Neural progenitor cell (in vitro differentiated cells): ENCODE measurements around the gene RCL1. TPM values are rescaled to one million over a fixed set of nuclear protein-coding genes. Genes with fewer than 3 reads are reported as not detected.

Source experiments
- DNase-seq: peaks from one replicate; pipeline ENCODE4 v3.0.0-alpha.2; 2016; ENCODE audit warnings: low spot score
- H2AFZ ChIP-seq: fragments of 200-600 bp; sonication (generic); replicated peaks from 2 replicates; pipeline ENCODE4 v1.6.1; 2016; ENCODE audit warnings: antibody characterized with exemption
- H3F3A ChIP-seq: fragments of 200-600 bp; sonication (generic); 2 replicates; pipeline ENCODE4 v1.6.1; 2016; ENCODE audit warnings: antibody characterized with exemption, low read depth
- H3K27ac ChIP-seq: fragments of 200-600 bp; sonication (generic); 2 replicates; pipeline ENCODE4 v1.5.1; 2016; ENCODE audit warnings: mild to moderate bottlenecking
- H3K27me3 ChIP-seq: fragments of 200-600 bp; sonication (generic); 2 replicates; pipeline ENCODE4 v1.6.1; 2016; ENCODE audit warnings: mild to moderate bottlenecking, moderate library complexity
- H3K36me3 ChIP-seq: fragments of 200-600 bp; sonication (generic); 2 replicates; pipeline ENCODE4 v1.5.1; 2016
- H3K4me1 ChIP-seq: fragments of 200-600 bp; sonication (generic); 2 replicates; pipeline ENCODE4 v1.6.1; 2016; ENCODE audit warnings: mixed run types
- H3K4me2 ChIP-seq: fragments of 200-600 bp; sonication (generic); 2 replicates; pipeline ENCODE4 v1.6.1; 2016
- H3K4me3 ChIP-seq: fragments of 200-600 bp; sonication (generic); 2 replicates; pipeline ENCODE4 v1.5.1; 2016
- H3K79me2 ChIP-seq: fragments of 200-600 bp; sonication (generic); 2 replicates; pipeline ENCODE4 v1.6.1; 2016; ENCODE audit warnings: low read depth
- H3K9ac ChIP-seq: fragments of 200-600 bp; sonication (generic); 2 replicates; pipeline ENCODE4 v1.6.1; 2016
- H3K9me3 ChIP-seq: fragments of 200-600 bp; sonication (generic); 2 replicates; pipeline ENCODE4 v1.5.1; 2016; ENCODE audit warnings: low read depth
- H4K20me1 ChIP-seq: fragments of 200-600 bp; sonication (generic); 2 replicates; pipeline ENCODE4 v1.6.1; 2016; ENCODE audit warnings: low read depth
- H3K27ac Mint-ChIP-seq: 3 replicates; pipeline ENCODE4 v1.8.0; 2021; ENCODE audit warnings: mixed read lengths
- H3K27me3 Mint-ChIP-seq: 2 replicates; pipeline ENCODE4 v1.8.0; 2022; ENCODE audit warnings: low read depth, mild to moderate bottlenecking, inconsistent platforms, moderate library complexity, mixed read lengths; ENCODE audit not compliant: insufficient read depth
- H3K36me3 Mint-ChIP-seq: 3 replicates; pipeline ENCODE4 v1.8.0; 2021; ENCODE audit warnings: mixed read lengths
- H3K4me1 Mint-ChIP-seq: 3 replicates; pipeline ENCODE4 v1.8.0; 2021; ENCODE audit warnings: mixed read lengths
- H3K4me3 Mint-ChIP-seq: 3 replicates; pipeline ENCODE4 v1.8.0; 2021; ENCODE audit warnings: mild to moderate bottlenecking, moderate library complexity, mixed read lengths
- H3K9me3 Mint-ChIP-seq: 3 replicates; pipeline ENCODE4 v1.8.0; 2020; ENCODE audit warnings: mixed read lengths
- CTCF ChIP-seq: fragments of 200-600 bp; sonication (generic); IDR thresholded peaks from 2 replicates; pipeline ENCODE4 v1.5.1; 2017; ENCODE audit warnings: antibody characterized with exemption, mild to moderate bottlenecking
- EZH2 ChIP-seq: fragments of 200-600 bp; sonication (generic); IDR thresholded peaks from 2 replicates; pipeline ENCODE4 v1.6.1; 2017; ENCODE audit warnings: antibody characterized with exemption, mild to moderate bottlenecking, moderate library complexity
- EZH2phosphoT487 ChIP-seq: fragments of 200-600 bp; sonication (generic); IDR thresholded peaks from 2 replicates; pipeline ENCODE4 v1.6.1; 2017; ENCODE audit warnings: antibody characterized with exemption
- total RNA-seq: library from RNA; depleted of rRNA; stranded (reverse); fragments of >200 nt; gene quantifications from 2 replicates; pipeline ENCODE4 v1.2.3, GENCODE V29; 2015; ENCODE audit warnings: low replicate concordance

Gene RCL1
- total RNA-seq, 1 donor from 2014 or later, result 17.9 TPM

DNA sequence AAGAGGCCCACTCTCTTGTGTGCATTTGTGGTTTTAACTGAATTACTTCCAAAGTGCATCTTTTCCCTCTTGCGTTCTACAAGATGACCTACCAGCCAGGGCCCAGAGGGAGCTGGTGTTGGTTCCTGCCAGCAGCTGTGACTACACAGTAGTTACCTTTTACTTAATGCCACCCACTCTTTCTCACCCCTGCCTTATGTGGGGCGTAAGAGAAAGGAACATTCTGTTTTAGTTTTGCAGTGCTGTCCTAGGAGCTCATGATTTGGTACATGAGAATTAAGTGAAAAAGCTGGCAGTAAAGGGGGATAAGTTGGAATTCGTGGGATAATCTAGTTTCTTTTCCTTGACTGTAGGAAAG lies 45.4 kb downstream of the RCL1 start:
- Histone ChIP-seq H2AFZ (no peak overlapping the region), H3K9ac (no peak overlapping the region), H4K20me1 (no peaks in the 10 kb centered on the region), H3K27me3 (no peaks in the 10 kb centered on the region), H3K4me3 (no peak overlapping the region), H3K36me3 (no peaks in the 10 kb centered on the region), H3K4me1 (no peaks in the 10 kb centered on the region), H3K9me3 (no peaks in the 10 kb centered on the region), H3K4me2 (no peak overlapping the region), H3K79me2 (no peaks in the 10 kb centered on the region), H3F3A (no peaks in the 10 kb centered on the region), H3K27ac (no peak overlapping the region)
- Mint-ChIP-seq H3K4me1 (no peaks in the 10 kb centered on the region), H3K36me3 (peaks cover 15% of the 10 kb centered on the region), H3K9me3 (no peaks in the 10 kb centered on the region), H3K4me3 (no peak overlapping the region), H3K27ac (no peak overlapping the region), H3K27me3 (peaks cover 3% of the 10 kb centered on the region)
- DNase-seq, result no peak
- TF ChIP-seq CTCF (no peak), EZH2 (no peak), EZH2phosphoT487 (no peak)

DNA sequence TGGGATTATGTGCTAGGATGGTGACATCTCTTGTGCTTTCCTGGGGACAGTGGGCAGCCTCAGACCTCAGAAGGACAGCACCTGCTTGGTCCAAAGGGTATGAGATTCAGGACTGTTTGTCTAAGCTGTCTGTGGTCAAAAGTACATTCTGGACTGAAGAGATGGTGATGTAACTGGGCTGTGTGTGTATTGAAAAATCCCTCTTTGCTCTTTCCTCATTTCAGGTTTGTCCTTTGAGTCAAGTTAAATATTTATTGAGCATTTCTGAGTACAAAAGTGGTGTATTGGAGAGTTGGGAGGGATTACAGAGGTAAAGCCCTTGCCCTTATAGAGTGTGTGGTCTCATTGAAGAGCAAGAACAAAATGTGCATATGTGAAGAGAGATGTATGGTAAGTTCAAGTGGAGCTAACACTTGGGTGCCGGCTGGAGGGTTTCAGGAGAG lies 46.7 kb downstream of the RCL1 start:
- TF ChIP-seq EZH2 (no peak), CTCF (no peak)

GRCh38 chr9:4840018-4840417 lies 47.3 kb downstream of the RCL1 start:
- Histone ChIP-seq H3K27ac (no peak overlapping the region), H3K36me3 (no peaks in the 10 kb centered on the region), H3K4me2 (no peak overlapping the region), H3K79me2 (no peaks in the 10 kb centered on the region), H3K4me1 (no peaks in the 10 kb centered on the region), H3K9ac (no peak overlapping the region), H3K4me3 (no peak overlapping the region), H3K27me3 (no peaks in the 10 kb centered on the region), H4K20me1 (no peaks in the 10 kb centered on the region), H3F3A (no peaks in the 10 kb centered on the region), H2AFZ (no peak overlapping the region), H3K9me3 (no peaks in the 10 kb centered on the region)
- Mint-ChIP-seq H3K4me3 (no peak overlapping the region), H3K36me3 (peaks cover 9% of the 10 kb centered on the region), H3K9me3 (no peaks in the 10 kb centered on the region), H3K27me3 (peaks cover 3% of the 10 kb centered on the region), H3K27ac (no peak overlapping the region), H3K4me1 (no peaks in the 10 kb centered on the region)
- no peak for TF ChIP-seq EZH2
- no peak for TF ChIP-seq CTCF
- TF ChIP-seq EZH2phosphoT487, result no peak
- no peak for DNase-seq

More for the DNA sequence above, 46.7 kb downstream of the RCL1 start:
- peaks cover 3% of the 10 kb centered on the region for H3K27me3 Mint-ChIP-seq
- Histone ChIP-seq H3K4me2 (no peak overlapping the region), H3K9me3 (no peaks in the 10 kb centered on the region), H3F3A (no peaks in the 10 kb centered on the region), H3K27ac (no peak overlapping the region), H4K20me1 (no peaks in the 10 kb centered on the region), H3K9ac (no peak overlapping the region), H3K36me3 (no peaks in the 10 kb centered on the region), H2AFZ (no peak overlapping the region), H3K27me3 (no peaks in the 10 kb centered on the region), H3K4me3 (no peak overlapping the region), H3K79me2 (no peaks in the 10 kb centered on the region), H3K4me1 (no peaks in the 10 kb centered on the region)
- H3K9me3 Mint-ChIP-seq, result no peaks in the 10 kb centered on the region
- DNase-seq, result no peak
- H3K4me3 Mint-ChIP-seq, result no peak overlapping the region
- peaks cover 9% of the 10 kb centered on the region for H3K36me3 Mint-ChIP-seq
- H3K4me1 Mint-ChIP-seq, result no peaks in the 10 kb centered on the region
- H3K27ac Mint-ChIP-seq, result no peak overlapping the region

- Histone ChIP-seq H3K4me1 (no peaks in the 10 kb centered on the region), H3K27me3 (no peaks in the 10 kb centered on the region), H3K4me2 (no peak overlapping the region), H3K36me3 (peaks cover 4% of the 10 kb centered on the region), H3K4me3 (no peak overlapping the region), H3K9ac (no peak overlapping the region), H3K9me3 (no peaks in the 10 kb centered on the region), H4K20me1 (no peaks in the 10 kb centered on the region), H3F3A (peaks cover 4% of the 10 kb centered on the region), H2AFZ (no peak overlapping the region), H3K27ac (no peak overlapping the region), H3K79me2 (no peaks in the 10 kb centered on the region)
- no peaks in the 10 kb centered on the region for H3K4me1 Mint-ChIP-seq
- DNase-seq, result no peak
- H3K9me3 Mint-ChIP-seq, result no peaks in the 10 kb centered on the region
- TF ChIP-seq EZH2phosphoT487 (no peak), EZH2 (no peak), CTCF (no peak)
- H3K36me3 Mint-ChIP-seq, result peaks cover 10% of the 10 kb centered on the region
- H3K4me3 Mint-ChIP-seq, result no peak overlapping the region
- H3K27me3 Mint-ChIP-seq, result no peaks in the 10 kb centered on the region
- H3K27ac Mint-ChIP-seq, result no peak overlapping the region
Measured at GRCh38 chr9:4842213-4842612, 49.5 kb downstream of the RCL1 start.
